Measurements from ENCODE around the gene PREB.

DNA sequence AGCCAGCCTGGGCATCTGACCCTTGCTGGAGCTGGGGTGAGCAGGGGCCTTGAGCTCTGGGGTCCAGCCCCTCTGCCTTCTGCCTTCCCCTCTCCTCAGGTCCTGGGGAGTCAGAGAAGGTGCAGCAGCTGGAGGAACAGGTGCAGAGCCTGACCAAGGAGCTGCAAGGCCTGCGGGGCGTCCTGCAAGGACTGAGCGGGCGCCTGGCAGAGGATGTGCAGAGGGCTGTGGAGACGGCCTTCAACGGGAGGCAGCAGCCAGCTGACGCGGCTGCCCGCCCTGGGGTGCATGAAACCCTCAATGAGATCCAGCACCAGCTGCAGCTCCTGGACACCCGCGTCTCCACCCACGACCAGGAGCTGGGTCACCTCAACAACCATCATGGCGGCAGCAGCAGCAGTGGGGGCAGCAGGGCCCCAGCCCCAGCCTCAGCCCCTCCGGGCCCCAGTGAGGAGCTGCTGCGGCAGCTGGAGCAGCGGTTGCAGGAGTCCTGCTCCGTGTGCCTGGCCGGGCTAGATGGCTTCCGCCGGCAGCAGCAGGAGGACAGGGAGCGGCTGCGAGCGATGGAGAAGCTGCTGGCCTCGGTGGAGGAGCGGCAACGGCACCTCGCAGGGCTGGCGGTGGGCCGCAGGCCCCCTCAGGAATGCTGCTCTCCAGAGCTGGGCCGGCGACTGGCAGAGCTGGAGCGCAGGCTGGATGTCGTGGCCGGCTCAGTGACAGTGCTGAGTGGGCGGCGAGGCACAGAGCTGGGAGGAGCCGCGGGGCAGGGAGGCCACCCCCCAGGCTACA, 52.3 kb downstream of the PREB start:
- no peak for TF ChIP-seq EZH2 (IDR thresholded peaks at IDR 0.05)
- TF ChIP-seq, protein P1, sequence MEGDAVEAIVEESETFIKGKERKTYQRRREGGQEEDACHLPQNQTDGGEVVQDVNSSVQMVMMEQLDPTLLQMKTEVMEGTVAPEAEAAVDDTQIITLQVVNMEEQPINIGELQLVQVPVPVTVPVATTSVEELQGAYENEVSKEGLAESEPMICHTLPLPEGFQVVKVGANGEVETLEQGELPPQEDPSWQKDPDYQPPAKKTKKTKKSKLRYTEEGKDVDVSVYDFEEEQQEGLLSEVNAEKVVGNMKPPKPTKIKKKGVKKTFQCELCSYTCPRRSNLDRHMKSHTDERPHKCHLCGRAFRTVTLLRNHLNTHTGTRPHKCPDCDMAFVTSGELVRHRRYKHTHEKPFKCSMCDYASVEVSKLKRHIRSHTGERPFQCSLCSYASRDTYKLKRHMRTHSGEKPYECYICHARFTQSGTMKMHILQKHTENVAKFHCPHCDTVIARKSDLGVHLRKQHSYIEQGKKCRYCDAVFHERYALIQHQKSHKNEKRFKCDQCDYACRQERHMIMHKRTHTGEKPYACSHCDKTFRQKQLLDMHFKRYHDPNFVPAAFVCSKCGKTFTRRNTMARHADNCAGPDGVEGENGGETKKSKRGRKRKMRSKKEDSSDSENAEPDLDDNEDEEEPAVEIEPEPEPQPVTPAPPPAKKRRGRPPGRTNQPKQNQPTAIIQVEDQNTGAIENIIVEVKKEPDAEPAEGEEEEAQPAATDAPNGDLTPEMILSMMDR (IDR thresholded peaks at IDR 0.05) = no peak
